SK-N-SH (cell line): Measurements from ENCODE around the gene FANCI. TPM values are rescaled to one million over a fixed set of nuclear protein-coding genes. Genes with fewer than 3 reads are reported as not detected.
A peak's percentile ranks its signal among the peaks of the same experiment; 100 is the strongest.

Source experiments
- CTCF ChIA-PET: fragments of 300-600, 350-600 bp; formaldehyde crosslinking; extraction: SDS; loops from one replicate; lab custom pipeline; 2021; lab: Yijun Ruan, JAX
- POLR2A ChIA-PET: fragments of 350-600 bp; sonication (Branson Sonifier 250); formaldehyde crosslinking; extraction: SDS; loops from one replicate; lab custom pipeline; 2020; ENCODE audit warnings: antibody characterized with exemption, inconsistent platforms; lab: Yijun Ruan, JAX
- DNase-seq: peaks from one replicate; pipeline ENCODE4 v3.0.0; 2012
- H2AFZ ChIP-seq: fragments of 200-600 bp; sonication (generic); 2 replicates; pipeline ENCODE4 v1.8.1; 2016; ENCODE audit warnings: antibody characterized with exemption, mild to moderate bottlenecking, low read depth
- H3F3A ChIP-seq: fragments of 200-600 bp; sonication (generic); replicated peaks from 2 replicates; pipeline ENCODE3; 2016; ENCODE audit warnings: antibody characterized with exemption, mild to moderate bottlenecking; ENCODE audit not compliant: insufficient read depth
- H3K27ac ChIP-seq, 2 experiments: fragments of 200-500 bp in 1 of 2; fragments of 200-600 bp in 1 of 2; sonication (Bioruptor generic) in 1 of 2; sonication (generic), shearing (Covaris generic) in 1 of 2; 2 replicates each; pipeline versions ENCODE4 v1.5.1 to v1.6.1; 2014 to 2016; ENCODE audit warnings: low read depth in 2 of 2, inconsistent platforms in 1 of 2, low read length in 1 of 2, mild to moderate bottlenecking in 1 of 2, mixed read lengths in 1 of 2
- H3K27me3 ChIP-seq: fragments of 200-600 bp; sonication (generic), shearing (Covaris generic); 2 replicates; pipeline ENCODE4 v1.6.1; 2016; ENCODE audit warnings: mixed run types; ENCODE audit not compliant: insufficient read depth
- H3K36me3 ChIP-seq, 2 experiments: fragments of 200-500 bp in 1 of 2; fragments of 200-600 bp in 1 of 2; sonication (Bioruptor generic) in 1 of 2; sonication (generic) in 1 of 2; replicated peaks in 1 of 2; 2 replicates each; pipeline versions ENCODE3 to v1.5.1; 2014 to 2016; ENCODE audit warnings: low read length in 1 of 2, mild to moderate bottlenecking in 1 of 2; ENCODE audit not compliant: insufficient read depth in 2 of 2, control insufficient read depth in 1 of 2
- H3K4me1 ChIP-seq, 2 experiments: fragments of 200-500 bp in 1 of 2; fragments of 200-600 bp in 1 of 2; sonication (Bioruptor generic) in 1 of 2; sonication (generic), shearing (Covaris generic) in 1 of 2; 2 replicates each; pipeline versions ENCODE4 v1.5.1 to v1.6.1; 2014 to 2016; ENCODE audit warnings: low read depth in 1 of 2, low read length in 1 of 2, mixed run types in 1 of 2; ENCODE audit not compliant: insufficient read depth in 2 of 2, control insufficient read depth in 1 of 2
- H3K4me2 ChIP-seq: fragments of 200-600 bp; sonication (generic), shearing (Covaris generic); 2 replicates; pipeline ENCODE4 v1.6.1; 2017; ENCODE audit warnings: mixed run types
- H3K4me3 ChIP-seq, 2 experiments: fragments of 200-500 bp in 1 of 2; fragments of 200-600 bp in 1 of 2; sonication (Bioruptor generic) in 1 of 2; sonication (generic), shearing (Covaris generic) in 1 of 2; 2 replicates each; pipeline versions ENCODE4 v1.5.1 to v1.8.1; 2014 to 2016; ENCODE audit warnings: low read depth in 2 of 2, inconsistent platforms in 1 of 2, low read length in 1 of 2, mild to moderate bottlenecking in 1 of 2, mixed read lengths in 1 of 2, moderate library complexity in 1 of 2
- H3K79me2 ChIP-seq: fragments of 200-600 bp; sonication (generic); 2 replicates; pipeline ENCODE4 v1.8.1; 2017; ENCODE audit warnings: mild to moderate bottlenecking; ENCODE audit not compliant: insufficient read depth
- H3K9ac ChIP-seq: fragments of 200-600 bp; sonication (generic); 2 replicates; pipeline ENCODE4 v1.6.1; 2017; ENCODE audit warnings: mixed run types
- H3K9me2 ChIP-seq: fragments of 200-600 bp; sonication (generic); 2 replicates; pipeline ENCODE4 v1.6.1; 2017; ENCODE audit warnings: mixed run types
- H3K9me3 ChIP-seq: fragments of 200-600 bp; sonication (generic); 2 replicates; pipeline ENCODE4 v1.6.1; 2017; ENCODE audit warnings: mixed run types, mild to moderate bottlenecking, moderate library complexity
- H4K20me1 ChIP-seq: fragments of 200-600 bp; sonication (generic); 2 replicates; pipeline ENCODE4 v1.6.1; 2017; ENCODE audit warnings: mild to moderate bottlenecking, mixed run types; ENCODE audit not compliant: insufficient read depth
- CHD2 ChIP-seq: fragments of 150-350 bp; IDR thresholded peaks from 2 replicates; pipeline ENCODE4 v1.6.1; 2018; ENCODE audit warnings: low read length; ENCODE audit not compliant: partially characterized antibody
- ELF1 ChIP-seq: IDR thresholded peaks from 2 replicates; pipeline ENCODE4 v1.4.0; 2012
- FOXJ3 ChIP-seq: sonication (generic); formaldehyde crosslinking; IDR thresholded peaks from 2 replicates; pipeline ENCODE4 v1.5.1; 2020; ENCODE audit warnings: mild to moderate bottlenecking, missing genetic modification reagents
- JUND ChIP-seq: IDR thresholded peaks from 2 replicates; pipeline ENCODE4 v1.4.0; 2012
- MXI1 ChIP-seq: IDR thresholded peaks from 2 replicates; pipeline ENCODE4 v1.6.1; 2012; ENCODE audit warnings: mild to moderate bottlenecking, low read depth, low read length, improper control_type of control experiment
- RAD21 ChIP-seq: IDR thresholded peaks from 2 replicates; pipeline ENCODE4 v1.6.1; 2012; ENCODE audit warnings: mild to moderate bottlenecking, low read length
- RCOR1 ChIP-seq: fragments of 150-350 bp; IDR thresholded peaks from 2 replicates; pipeline ENCODE4 v1.6.1; 2017; ENCODE audit warnings: antibody characterized with exemption, low read length
- RFX5 ChIP-seq: IDR thresholded peaks from 2 replicates; pipeline ENCODE4 v1.6.1; 2012; ENCODE audit warnings: mild to moderate bottlenecking, improper control_type of control experiment, low read length
- SMC3 ChIP-seq: IDR thresholded peaks from 2 replicates; pipeline ENCODE4 v1.6.1; 2012; ENCODE audit warnings: low read depth, low read length, improper control_type of control experiment
- TCF12 ChIP-seq: IDR thresholded peaks from 2 replicates; pipeline ENCODE4 v1.4.0; 2012
- TEAD4 ChIP-seq: IDR thresholded peaks from 2 replicates; pipeline ENCODE4 v1.4.0; 2012; ENCODE audit warnings: mild to moderate bottlenecking, borderline replicate concordance; ENCODE audit not compliant: insufficient read depth
- YY1 ChIP-seq: IDR thresholded peaks from 2 replicates; pipeline ENCODE4 v1.4.0; 2012; ENCODE audit warnings: low read depth, mild to moderate bottlenecking
- WGBS: methylation state at CpG from one replicate; pipeline ENCODE4 v1.1.6; 2017; ENCODE audit warnings: low lambda C conversion rate; 5-methylcytosine and 5-hydroxymethylcytosine counted together
- polyA plus RNA-seq, 3 experiments: library from polyadenylated mRNA; depleted of rRNA; stranded (reverse); fragments of >200 nt; gene quantifications; 2 replicates each; pipeline ENCODE4 v1.2.3, GENCODE V29; 2012
- TF ChIP-seq, protein P1 (sequence below): IDR thresholded peaks from 2 replicates; pipeline ENCODE4 v1.6.1; 2012; ENCODE audit warnings: mild to moderate bottlenecking, low read depth, low read length, moderate library complexity
- TF ChIP-seq, protein P2 (sequence below): IDR thresholded peaks from 2 replicates; pipeline ENCODE4; 2012
- TF ChIP-seq, protein P3 (sequence below): fragments of 150-350 bp; IDR thresholded peaks from 2 replicates; pipeline ENCODE4 v1.6.1; 2016; ENCODE audit warnings: mild to moderate bottlenecking, low read depth, low read length
- TF ChIP-seq, protein P4 (sequence below): IDR thresholded peaks from 2 replicates; pipeline ENCODE4 v1.4.0; 2012; ENCODE audit warnings: low read depth
- TF ChIP-seq, protein P5 (sequence below): IDR thresholded peaks from 2 replicates; pipeline ENCODE4 v1.4.0; 2012; ENCODE audit warnings: low read depth, borderline replicate concordance

The FANCI gene
- polyA plus RNA-seq, 1 of the 3 experiments (the other 2 are of a cell fraction) = 13.2 TPM

DNA sequence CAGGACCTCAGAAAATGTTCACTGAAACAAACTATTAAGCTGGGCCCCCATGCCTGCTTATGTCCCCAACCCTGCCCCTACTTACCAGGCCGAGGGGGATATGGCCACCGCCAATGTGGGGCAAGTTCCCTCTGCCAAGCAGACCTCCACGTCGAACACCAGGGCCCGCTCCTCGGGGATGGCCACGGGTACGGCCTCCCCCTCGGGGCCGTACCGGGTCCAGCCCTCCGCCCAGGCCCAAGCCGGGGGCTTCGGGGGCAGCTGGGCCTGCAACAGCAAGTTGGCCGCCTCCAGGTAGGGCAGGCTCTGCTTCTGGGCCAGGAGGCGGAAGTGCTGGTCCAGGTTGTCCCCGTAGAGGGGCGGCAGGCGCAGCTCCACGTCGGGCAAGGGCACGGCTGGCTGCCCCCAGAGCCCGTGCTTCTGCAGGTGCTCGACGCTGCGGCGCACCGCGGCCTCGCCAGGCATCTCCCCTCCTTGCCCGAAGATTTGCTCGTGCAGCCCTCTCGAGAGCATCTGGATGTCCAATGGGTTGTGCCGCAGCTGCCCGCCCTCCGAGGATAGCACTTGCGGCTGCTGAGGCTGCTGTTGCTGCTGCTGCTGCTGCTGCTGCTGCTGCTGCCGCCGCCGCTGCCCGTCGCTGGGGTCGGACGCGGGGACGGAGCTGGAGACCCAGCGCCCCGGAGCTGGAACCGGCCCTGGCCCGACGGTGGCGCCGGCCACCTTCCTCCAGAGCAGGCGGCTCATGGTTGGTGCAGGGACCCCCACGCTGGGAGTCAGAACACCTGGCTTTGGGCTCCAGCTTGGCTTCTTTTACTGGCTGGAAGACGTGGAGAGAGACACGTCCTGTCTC lies 89.5 kb downstream of the FANCI start (continued):
- TF ChIP-seq, protein P1, sequence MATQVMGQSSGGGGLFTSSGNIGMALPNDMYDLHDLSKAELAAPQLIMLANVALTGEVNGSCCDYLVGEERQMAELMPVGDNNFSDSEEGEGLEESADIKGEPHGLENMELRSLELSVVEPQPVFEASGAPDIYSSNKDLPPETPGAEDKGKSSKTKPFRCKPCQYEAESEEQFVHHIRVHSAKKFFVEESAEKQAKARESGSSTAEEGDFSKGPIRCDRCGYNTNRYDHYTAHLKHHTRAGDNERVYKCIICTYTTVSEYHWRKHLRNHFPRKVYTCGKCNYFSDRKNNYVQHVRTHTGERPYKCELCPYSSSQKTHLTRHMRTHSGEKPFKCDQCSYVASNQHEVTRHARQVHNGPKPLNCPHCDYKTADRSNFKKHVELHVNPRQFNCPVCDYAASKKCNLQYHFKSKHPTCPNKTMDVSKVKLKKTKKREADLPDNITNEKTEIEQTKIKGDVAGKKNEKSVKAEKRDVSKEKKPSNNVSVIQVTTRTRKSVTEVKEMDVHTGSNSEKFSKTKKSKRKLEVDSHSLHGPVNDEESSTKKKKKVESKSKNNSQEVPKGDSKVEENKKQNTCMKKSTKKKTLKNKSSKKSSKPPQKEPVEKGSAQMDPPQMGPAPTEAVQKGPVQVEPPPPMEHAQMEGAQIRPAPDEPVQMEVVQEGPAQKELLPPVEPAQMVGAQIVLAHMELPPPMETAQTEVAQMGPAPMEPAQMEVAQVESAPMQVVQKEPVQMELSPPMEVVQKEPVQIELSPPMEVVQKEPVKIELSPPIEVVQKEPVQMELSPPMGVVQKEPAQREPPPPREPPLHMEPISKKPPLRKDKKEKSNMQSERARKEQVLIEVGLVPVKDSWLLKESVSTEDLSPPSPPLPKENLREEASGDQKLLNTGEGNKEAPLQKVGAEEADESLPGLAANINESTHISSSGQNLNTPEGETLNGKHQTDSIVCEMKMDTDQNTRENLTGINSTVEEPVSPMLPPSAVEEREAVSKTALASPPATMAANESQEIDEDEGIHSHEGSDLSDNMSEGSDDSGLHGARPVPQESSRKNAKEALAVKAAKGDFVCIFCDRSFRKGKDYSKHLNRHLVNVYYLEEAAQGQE = no peak
- TF ChIP-seq RCOR1 = no peak
- no peak for TF ChIP-seq CHD2
- TF ChIP-seq FOXJ3 = no peak
- no peak for TF ChIP-seq TEAD4
- TF ChIP-seq RFX5 = no peak
- TF ChIP-seq, protein P2, sequence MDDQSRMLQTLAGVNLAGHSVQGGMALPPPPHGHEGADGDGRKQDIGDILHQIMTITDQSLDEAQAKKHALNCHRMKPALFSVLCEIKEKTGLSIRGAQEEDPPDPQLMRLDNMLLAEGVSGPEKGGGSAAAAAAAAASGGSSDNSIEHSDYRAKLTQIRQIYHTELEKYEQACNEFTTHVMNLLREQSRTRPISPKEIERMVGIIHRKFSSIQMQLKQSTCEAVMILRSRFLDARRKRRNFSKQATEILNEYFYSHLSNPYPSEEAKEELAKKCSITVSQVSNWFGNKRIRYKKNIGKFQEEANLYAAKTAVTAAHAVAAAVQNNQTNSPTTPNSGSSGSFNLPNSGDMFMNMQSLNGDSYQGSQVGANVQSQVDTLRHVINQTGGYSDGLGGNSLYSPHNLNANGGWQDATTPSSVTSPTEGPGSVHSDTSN = no peak
- no peak for TF ChIP-seq SMC3
- no peak for TF ChIP-seq ELF1
- TF ChIP-seq, protein P3, sequence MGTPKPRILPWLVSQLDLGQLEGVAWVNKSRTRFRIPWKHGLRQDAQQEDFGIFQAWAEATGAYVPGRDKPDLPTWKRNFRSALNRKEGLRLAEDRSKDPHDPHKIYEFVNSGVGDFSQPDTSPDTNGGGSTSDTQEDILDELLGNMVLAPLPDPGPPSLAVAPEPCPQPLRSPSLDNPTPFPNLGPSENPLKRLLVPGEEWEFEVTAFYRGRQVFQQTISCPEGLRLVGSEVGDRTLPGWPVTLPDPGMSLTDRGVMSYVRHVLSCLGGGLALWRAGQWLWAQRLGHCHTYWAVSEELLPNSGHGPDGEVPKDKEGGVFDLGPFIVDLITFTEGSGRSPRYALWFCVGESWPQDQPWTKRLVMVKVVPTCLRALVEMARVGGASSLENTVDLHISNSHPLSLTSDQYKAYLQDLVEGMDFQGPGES = no peak
- no peak for TF ChIP-seq YY1
- no peak for TF ChIP-seq RAD21

DNA sequence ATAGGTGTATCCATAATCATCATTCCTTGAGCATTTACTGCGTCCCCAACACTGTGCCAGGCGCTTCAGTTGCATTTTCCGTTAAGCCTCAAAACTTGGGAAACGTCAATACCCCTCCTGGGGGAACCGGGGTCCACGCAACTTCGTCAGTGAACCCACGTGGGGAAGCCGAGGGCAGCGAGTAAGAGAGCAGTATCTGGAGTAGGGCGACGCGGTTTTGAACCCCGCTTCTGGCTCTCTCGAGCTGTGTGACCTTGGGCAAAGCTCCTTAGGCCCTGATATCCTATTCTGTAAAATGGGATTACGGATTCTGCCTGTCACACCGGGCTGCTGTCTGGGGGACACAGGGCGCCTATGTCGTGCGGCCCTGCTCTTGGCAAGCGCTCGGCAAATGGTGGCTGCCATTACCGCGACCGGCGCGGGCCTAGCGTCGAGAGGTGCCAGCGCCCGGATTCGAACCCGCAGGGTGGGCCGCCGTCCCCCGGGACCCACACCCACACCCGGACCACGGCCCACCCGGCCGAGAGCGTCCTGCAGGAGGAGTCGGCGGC lies 90.3 kb downstream of the FANCI start:
- DNase-seq = no peak
- 4% methylated on average over 23 of the region's 43 CpGs for WGBS
- H3K4me2 ChIP-seq = peak overlapping the region; percentile 83
- no peaks in the 10 kb centered on the region for H3K9me2 ChIP-seq
- H3K9ac ChIP-seq = peak overlapping the region; percentile 88
- H3K4me3 ChIP-seq = peak overlapping the region; percentile 80 to 87
- H4K20me1 ChIP-seq = peaks cover 47% of the 10 kb centered on the region
- POLR2A ChIA-PET = interaction anchor here (1.3 to 2.0 kb wide), 3 partner anchors 23 to 89 kb away, joined by 4 to 6 read pairs (median 4); partner anchors contain the start of gene FANCI
- peak overlapping the region; percentile 76 to 95 for H3K27ac ChIP-seq
- H3K9me3 ChIP-seq = no peaks in the 10 kb centered on the region
- peaks cover 7% of the 10 kb centered on the region for H3F3A ChIP-seq
- H3K79me2 ChIP-seq = peaks cover 53% of the 10 kb centered on the region
- peak overlapping the region; percentile 49; the same call in 1 of the 2 replicates for H2AFZ ChIP-seq
- H3K36me3 ChIP-seq = peaks cover 32 to 41% of the 10 kb centered on the region in 2 experiments
- CTCF ChIA-PET = interaction anchor here (0.8 to 8.0 kb wide), 6 partner anchors 13 to 127 kb away, joined by 3 to 95 read pairs (median 8); no protein-coding TSS in a partner anchor
- H3K4me1 ChIP-seq = peaks cover 18 to 49% of the 10 kb centered on the region in 2 experiments
- H3K27me3 ChIP-seq = no peaks in the 10 kb centered on the region
- TF ChIP-seq JUND (no peak), TCF12 (no peak), SMC3 (no peak), MXI1 (no peak), CHD2 (no peak)
- TF ChIP-seq, protein P4, sequence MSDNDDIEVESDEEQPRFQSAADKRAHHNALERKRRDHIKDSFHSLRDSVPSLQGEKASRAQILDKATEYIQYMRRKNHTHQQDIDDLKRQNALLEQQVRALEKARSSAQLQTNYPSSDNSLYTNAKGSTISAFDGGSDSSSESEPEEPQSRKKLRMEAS = peak; percentile 42
- TF ChIP-seq, protein P5, sequence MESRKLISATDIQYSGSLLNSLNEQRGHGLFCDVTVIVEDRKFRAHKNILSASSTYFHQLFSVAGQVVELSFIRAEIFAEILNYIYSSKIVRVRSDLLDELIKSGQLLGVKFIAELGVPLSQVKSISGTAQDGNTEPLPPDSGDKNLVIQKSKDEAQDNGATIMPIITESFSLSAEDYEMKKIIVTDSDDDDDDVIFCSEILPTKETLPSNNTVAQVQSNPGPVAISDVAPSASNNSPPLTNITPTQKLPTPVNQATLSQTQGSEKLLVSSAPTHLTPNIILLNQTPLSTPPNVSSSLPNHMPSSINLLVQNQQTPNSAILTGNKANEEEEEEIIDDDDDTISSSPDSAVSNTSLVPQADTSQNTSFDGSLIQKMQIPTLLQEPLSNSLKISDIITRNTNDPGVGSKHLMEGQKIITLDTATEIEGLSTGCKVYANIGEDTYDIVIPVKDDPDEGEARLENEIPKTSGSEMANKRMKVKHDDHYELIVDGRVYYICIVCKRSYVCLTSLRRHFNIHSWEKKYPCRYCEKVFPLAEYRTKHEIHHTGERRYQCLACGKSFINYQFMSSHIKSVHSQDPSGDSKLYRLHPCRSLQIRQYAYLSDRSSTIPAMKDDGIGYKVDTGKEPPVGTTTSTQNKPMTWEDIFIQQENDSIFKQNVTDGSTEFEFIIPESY = no peak
- TF ChIP-seq, protein P1 = no peak
